H1 (cell line): ENCODE data around the gene TPD52L1. TPM values are rescaled to one million over a fixed set of nuclear protein-coding genes. Genes with fewer than 3 reads are reported as not detected.

Source experiments
- MAX ChIP-seq: IDR thresholded peaks from 2 replicates; pipeline ENCODE4 v1.6.1; 2012; ENCODE audit warnings: inconsistent platforms
- RAD21 ChIP-seq, 2 experiments: IDR thresholded peaks in 1 of 2; conservative IDR thresholded peaks in 1 of 2; 2 replicates each; pipeline ENCODE4 v1.6.1; 2011; ENCODE audit warnings: low read depth in 2 of 2, low read length in 2 of 2, improper control_type of control experiment in 1 of 2, inconsistent platforms in 1 of 2, mild to moderate bottlenecking in 1 of 2, moderate library complexity in 1 of 2
- RXRA ChIP-seq: IDR thresholded peaks from 2 replicates; pipeline ENCODE4 v1.6.1; 2011; ENCODE audit warnings: low read depth, mild to moderate bottlenecking, low read length, moderate library complexity; ENCODE audit not compliant: insufficient read depth
- SP4 ChIP-seq: IDR thresholded peaks from 2 replicates; pipeline ENCODE4 v1.6.1; 2012; ENCODE audit warnings: low read length, inconsistent platforms
- polyA plus RNA-seq, 7 experiments: library from polyadenylated mRNA; depleted of rRNA in 3 of 7; stranded (reverse) in 5 of 7; unstranded in 2 of 7; fragments of >200 nt in 5 of 7; fragments of 200-250 nt in 2 of 7; gene quantifications; 1 replicate in 5 of 7; 2 replicates in 1 of 7; 4 replicates in 1 of 7; pipeline versions ENCODE4 v1.2.1 to v1.2.3, GENCODE V29; 2011 to 2013; ENCODE audit warnings: missing spikeins in 2 of 7, mixed read lengths in 2 of 7
- total RNA-seq: library from RNA; stranded (reverse); fragmentation: NEBNext Ultra II Directional; extraction: Animal tissue kit (Norgen Biotek cat#: 25700); gene quantifications from 2 replicates; pipeline ENCODE4 v1.2.1, GENCODE V29; 2021
- TF ChIP-seq, protein P1 (sequence below): fragments of 300-600 bp; sonication (generic); IDR thresholded peaks from 2 replicates; pipeline ENCODE4 v1.7.1; 2012; ENCODE audit warnings: low read length, moderate library complexity, mild to moderate bottlenecking, inconsistent platforms; ENCODE audit not compliant: insufficient replicate concordance
- TF ChIP-seq, protein P2 (sequence below), 3 experiments: IDR thresholded peaks; 1 replicate in 2 of 3; 2 replicates in 1 of 3; pipeline versions ENCODE4 v1.5.1 to v1.6.1; 2011; ENCODE audit warnings: low read length in 3 of 3, mild to moderate bottlenecking in 3 of 3, inconsistent platforms in 2 of 3, low read depth in 1 of 3, moderate library complexity in 1 of 3; ENCODE audit not compliant: insufficient read depth in 1 of 3; ENCODE audit errors: control extremely low read depth in 1 of 3

The TPD52L1 gene
- total and polyA plus RNA-seq, 2 of the 8 experiments (the other 6 are each of a cell fraction or from before 2014, with no cell fraction given) = 7.4 to 14.2 TPM

DNA sequence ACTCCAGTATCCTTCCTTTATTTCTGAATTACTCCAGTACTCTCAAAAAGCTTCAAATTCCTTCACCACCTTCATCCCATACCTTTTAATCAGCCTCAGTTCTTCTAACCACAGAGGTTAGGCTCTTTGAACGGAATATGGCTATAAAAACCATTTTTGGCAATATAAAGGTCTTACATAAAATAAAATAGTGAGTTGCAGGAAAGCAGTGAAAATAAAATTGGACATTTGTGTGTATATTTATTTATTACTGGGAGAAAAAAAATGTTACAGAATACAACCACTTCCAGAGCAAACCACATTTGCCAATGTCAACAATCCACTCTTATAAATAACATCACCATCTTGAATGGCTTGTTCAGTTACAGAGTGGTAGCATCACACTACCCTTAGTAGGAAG, 140.5 kb downstream of the TPD52L1 start (continued):
- TF ChIP-seq, protein P1, sequence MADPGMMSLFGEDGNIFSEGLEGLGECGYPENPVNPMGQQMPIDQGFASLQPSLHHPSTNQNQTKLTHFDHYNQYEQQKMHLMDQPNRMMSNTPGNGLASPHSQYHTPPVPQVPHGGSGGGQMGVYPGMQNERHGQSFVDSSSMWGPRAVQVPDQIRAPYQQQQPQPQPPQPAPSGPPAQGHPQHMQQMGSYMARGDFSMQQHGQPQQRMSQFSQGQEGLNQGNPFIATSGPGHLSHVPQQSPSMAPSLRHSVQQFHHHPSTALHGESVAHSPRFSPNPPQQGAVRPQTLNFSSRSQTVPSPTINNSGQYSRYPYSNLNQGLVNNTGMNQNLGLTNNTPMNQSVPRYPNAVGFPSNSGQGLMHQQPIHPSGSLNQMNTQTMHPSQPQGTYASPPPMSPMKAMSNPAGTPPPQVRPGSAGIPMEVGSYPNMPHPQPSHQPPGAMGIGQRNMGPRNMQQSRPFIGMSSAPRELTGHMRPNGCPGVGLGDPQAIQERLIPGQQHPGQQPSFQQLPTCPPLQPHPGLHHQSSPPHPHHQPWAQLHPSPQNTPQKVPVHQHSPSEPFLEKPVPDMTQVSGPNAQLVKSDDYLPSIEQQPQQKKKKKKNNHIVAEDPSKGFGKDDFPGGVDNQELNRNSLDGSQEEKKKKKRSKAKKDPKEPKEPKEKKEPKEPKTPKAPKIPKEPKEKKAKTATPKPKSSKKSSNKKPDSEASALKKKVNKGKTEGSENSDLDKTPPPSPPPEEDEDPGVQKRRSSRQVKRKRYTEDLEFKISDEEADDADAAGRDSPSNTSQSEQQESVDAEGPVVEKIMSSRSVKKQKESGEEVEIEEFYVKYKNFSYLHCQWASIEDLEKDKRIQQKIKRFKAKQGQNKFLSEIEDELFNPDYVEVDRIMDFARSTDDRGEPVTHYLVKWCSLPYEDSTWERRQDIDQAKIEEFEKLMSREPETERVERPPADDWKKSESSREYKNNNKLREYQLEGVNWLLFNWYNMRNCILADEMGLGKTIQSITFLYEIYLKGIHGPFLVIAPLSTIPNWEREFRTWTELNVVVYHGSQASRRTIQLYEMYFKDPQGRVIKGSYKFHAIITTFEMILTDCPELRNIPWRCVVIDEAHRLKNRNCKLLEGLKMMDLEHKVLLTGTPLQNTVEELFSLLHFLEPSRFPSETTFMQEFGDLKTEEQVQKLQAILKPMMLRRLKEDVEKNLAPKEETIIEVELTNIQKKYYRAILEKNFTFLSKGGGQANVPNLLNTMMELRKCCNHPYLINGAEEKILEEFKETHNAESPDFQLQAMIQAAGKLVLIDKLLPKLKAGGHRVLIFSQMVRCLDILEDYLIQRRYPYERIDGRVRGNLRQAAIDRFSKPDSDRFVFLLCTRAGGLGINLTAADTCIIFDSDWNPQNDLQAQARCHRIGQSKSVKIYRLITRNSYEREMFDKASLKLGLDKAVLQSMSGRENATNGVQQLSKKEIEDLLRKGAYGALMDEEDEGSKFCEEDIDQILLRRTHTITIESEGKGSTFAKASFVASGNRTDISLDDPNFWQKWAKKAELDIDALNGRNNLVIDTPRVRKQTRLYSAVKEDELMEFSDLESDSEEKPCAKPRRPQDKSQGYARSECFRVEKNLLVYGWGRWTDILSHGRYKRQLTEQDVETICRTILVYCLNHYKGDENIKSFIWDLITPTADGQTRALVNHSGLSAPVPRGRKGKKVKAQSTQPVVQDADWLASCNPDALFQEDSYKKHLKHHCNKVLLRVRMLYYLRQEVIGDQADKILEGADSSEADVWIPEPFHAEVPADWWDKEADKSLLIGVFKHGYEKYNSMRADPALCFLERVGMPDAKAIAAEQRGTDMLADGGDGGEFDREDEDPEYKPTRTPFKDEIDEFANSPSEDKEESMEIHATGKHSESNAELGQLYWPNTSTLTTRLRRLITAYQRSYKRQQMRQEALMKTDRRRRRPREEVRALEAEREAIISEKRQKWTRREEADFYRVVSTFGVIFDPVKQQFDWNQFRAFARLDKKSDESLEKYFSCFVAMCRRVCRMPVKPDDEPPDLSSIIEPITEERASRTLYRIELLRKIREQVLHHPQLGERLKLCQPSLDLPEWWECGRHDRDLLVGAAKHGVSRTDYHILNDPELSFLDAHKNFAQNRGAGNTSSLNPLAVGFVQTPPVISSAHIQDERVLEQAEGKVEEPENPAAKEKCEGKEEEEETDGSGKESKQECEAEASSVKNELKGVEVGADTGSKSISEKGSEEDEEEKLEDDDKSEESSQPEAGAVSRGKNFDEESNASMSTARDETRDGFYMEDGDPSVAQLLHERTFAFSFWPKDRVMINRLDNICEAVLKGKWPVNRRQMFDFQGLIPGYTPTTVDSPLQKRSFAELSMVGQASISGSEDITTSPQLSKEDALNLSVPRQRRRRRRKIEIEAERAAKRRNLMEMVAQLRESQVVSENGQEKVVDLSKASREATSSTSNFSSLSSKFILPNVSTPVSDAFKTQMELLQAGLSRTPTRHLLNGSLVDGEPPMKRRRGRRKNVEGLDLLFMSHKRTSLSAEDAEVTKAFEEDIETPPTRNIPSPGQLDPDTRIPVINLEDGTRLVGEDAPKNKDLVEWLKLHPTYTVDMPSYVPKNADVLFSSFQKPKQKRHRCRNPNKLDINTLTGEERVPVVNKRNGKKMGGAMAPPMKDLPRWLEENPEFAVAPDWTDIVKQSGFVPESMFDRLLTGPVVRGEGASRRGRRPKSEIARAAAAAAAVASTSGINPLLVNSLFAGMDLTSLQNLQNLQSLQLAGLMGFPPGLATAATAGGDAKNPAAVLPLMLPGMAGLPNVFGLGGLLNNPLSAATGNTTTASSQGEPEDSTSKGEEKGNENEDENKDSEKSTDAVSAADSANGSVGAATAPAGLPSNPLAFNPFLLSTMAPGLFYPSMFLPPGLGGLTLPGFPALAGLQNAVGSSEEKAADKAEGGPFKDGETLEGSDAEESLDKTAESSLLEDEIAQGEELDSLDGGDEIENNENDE = no peak
- no peak for TF ChIP-seq SP4
- TF ChIP-seq RAD21 (IDR thresholded peaks at IDR 0.05 in 1 of 2, conservative IDR thresholded peaks at IDR 0.05 in 1 of 2; ENCODE audit: low read depth in 2 of 2, low read length in 2 of 2) = no peak
- no peak for TF ChIP-seq MAX
- TF ChIP-seq, protein P2, sequence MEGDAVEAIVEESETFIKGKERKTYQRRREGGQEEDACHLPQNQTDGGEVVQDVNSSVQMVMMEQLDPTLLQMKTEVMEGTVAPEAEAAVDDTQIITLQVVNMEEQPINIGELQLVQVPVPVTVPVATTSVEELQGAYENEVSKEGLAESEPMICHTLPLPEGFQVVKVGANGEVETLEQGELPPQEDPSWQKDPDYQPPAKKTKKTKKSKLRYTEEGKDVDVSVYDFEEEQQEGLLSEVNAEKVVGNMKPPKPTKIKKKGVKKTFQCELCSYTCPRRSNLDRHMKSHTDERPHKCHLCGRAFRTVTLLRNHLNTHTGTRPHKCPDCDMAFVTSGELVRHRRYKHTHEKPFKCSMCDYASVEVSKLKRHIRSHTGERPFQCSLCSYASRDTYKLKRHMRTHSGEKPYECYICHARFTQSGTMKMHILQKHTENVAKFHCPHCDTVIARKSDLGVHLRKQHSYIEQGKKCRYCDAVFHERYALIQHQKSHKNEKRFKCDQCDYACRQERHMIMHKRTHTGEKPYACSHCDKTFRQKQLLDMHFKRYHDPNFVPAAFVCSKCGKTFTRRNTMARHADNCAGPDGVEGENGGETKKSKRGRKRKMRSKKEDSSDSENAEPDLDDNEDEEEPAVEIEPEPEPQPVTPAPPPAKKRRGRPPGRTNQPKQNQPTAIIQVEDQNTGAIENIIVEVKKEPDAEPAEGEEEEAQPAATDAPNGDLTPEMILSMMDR (IDR thresholded peaks at IDR 0.05; ENCODE audit: control extremely low read depth in 1 of 3, insufficient read depth in 1 of 3, low read depth in 1 of 3, low read length in 3 of 3) = no peak
- no peak for TF ChIP-seq RXRA
